Measurements from ENCODE around the gene VTI1A.

Gene VTI1A

GRCh38 chr10:112765717-112766235, 318.8 kb downstream of the VTI1A start:
- DNase-seq: no peak

GRCh38 chr10:112766636-112767035, 319.6 kb downstream of the VTI1A start:
- no peak for DNase-seq

- DNase-seq: no peak
Measured at GRCh38 chr10:112767156-112767555, 320.1 kb downstream of the VTI1A start.

- no peak for DNase-seq
Measured at GRCh38 chr10:112768121-112768520, 321.1 kb downstream of the VTI1A start.

- DNase-seq: no peak
Measured at GRCh38 chr10:112769081-112769480, 322.1 kb downstream of the VTI1A start.

- DNase-seq: no peak
Measured at GRCh38 chr10:112769611-112770370, 322.8 kb downstream of the VTI1A start.

GRCh38 chr10:112771733-112772132, 324.7 kb downstream of the VTI1A start:
- no peak for DNase-seq

GRCh38 chr10:112773783-112774182, 326.8 kb downstream of the VTI1A start:
- DNase-seq: no peak

- DNase-seq: no peak
Measured at GRCh38 chr10:112774210-112774609, 327.2 kb downstream of the VTI1A start.

GRCh38 chr10:112774798-112775197, 327.8 kb downstream of the VTI1A start:
- no peak for DNase-seq

GRCh38 chr10:112775381-112775780, 328.4 kb downstream of the VTI1A start:
- DNase-seq: no peak

GRCh38 chr10:112775892-112776674, 329.1 kb downstream of the VTI1A start:
- peak; percentile 55 for DNase-seq

GRCh38 chr10:112778579-112778978, 331.6 kb downstream of the VTI1A start:
- DNase-seq: no peak

- no peak for DNase-seq
Measured at GRCh38 chr10:112779025-112779770, 332.2 kb downstream of the VTI1A start.

GRCh38 chr10:112782200-112782907, 335.3 kb downstream of the VTI1A start:
- DNase-seq: no peak

GRCh38 chr10:112783351-112784021, 336.5 kb downstream of the VTI1A start:
- DNase-seq: no peak

GRCh38 chr10:112784022-112784461, 337.0 kb downstream of the VTI1A start:
- DNase-seq: peak; percentile 9

- no peak for DNase-seq
Measured at GRCh38 chr10:112785089-112785488, 338.1 kb downstream of the VTI1A start.

GRCh38 chr10:112789248-112789647, 342.2 kb downstream of the VTI1A start:
- DNase-seq: no peak

- no peak for DNase-seq
Measured at GRCh38 chr10:112790030-112790429, 343.0 kb downstream of the VTI1A start.

- DNase-seq: no peak
Measured at GRCh38 chr10:112790921-112791320, 343.9 kb downstream of the VTI1A start.

- DNase-seq: no peak
Measured at GRCh38 chr10:112791447-112791846, 344.4 kb downstream of the VTI1A start.

Data from NCI-H2227 treated with DMSO at 0.1 percent for 48 hours (cell line).